GM18951 (cell line): ENCODE measurements around the gene CCDC77.

Experiments
- POLR2A ChIP-seq: IDR thresholded peaks from 4 replicates; pipeline ENCODE4 v1.6.1; 2011; ENCODE audit warnings: mild to moderate bottlenecking; ENCODE audit not compliant: insufficient read length, insufficient read depth; ENCODE audit errors: extremely low read depth
- in situ Hi-C: fragments of 300-500 bp; cut with MboI; formaldehyde crosslinking; loops from one replicate; pipeline ENCODE4 v1.12.0; 2022; ENCODE audit warnings: low sequenced_read_pairs, mixed read lengths, inconsistent platforms; ENCODE audit not compliant: unreplicated experiment

CCDC77 gene

DNA sequence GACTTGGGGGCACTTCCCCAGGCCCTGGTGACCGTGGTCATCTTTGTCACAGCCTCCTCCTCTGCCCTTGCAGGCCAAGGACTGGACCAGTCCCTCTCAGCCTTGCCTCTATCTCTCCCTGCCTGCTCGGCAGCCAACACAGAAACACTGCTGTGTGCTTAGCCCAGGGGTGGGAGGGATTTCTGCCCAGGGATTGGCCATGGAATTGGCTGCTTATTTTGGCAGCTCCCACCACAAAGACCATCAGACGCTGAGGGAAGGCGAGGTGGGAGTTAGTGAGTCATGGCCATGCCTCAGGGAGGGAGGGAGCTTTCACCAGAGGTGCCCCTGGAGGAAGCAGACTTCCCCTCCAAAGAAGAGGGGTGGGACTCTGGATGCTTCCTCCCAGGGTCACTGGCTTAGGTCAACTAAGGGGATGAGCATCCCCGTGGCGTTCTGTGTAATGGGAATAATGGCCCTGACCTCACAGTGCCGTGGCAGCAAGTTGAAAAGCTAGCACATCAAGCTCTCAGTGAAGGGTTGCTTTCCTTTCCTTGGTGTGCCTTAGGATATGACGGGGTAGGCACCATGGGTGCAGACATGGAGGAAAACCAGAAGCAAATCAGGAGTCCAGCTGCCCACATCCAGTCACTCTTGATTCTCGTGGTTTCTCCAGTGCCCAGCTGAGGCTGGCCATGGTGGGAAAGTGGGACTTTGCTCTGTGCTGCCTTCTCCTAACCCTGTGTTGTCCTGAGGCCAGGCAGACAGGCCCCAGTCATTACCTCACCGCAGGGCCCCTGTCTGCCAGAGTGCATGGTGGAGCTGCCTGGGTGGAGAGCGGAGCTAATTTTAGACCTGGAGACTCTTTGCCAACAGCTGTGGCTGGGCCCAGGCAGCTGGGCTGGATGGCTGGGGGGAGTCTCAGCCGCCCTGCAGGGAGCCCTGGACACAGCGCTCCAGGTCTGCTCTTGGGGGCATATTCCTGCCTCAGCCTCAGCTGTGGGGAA is 79.7 kb downstream of the CCDC77 start:
- in situ Hi-C loops, result no loop called here
- TF ChIP-seq POLR2A, result no peak

DNA sequence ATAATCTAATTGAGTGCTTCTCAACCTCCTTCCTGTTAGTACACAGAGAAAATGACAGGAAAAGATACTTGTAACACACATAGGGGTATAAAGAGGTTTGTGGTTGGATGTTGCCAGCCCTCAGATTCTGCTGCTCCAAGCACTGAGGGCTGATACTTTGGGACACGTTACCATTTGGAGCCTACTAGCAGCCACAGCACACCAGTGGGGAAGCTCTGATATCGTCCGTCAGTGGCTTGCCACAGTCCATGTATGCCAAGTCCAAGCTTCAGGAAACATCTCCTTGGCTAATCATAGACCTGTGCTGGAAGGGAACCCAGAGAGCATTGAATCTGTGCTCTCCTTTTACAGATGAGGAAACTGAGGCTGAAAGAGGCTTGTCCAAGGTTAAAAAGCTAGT is 80.6 kb downstream of the CCDC77 start:
- in situ Hi-C loops, result no loop called here
- no peak for TF ChIP-seq POLR2A

DNA sequence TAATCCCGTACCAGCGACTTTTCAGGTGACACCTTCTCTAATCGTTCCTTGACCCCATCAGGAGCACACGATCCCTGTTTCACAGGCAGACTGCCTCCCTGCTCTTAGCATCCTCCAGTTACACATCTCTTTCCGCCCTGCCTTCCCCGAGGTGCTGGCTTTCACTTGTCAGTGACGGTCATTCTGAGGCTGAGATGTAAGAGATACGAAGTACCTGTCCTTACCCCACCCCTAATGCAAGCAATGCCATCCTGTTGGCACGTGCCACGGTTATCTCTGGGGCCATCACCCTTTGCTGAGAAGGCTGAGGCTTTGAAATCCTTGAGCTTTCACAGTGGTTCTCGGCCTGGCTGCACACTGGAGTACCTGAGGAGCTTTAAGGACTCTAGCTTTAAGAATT is 82.7 kb downstream of the CCDC77 start:
- no peak for TF ChIP-seq POLR2A
- in situ Hi-C loops, result no loop called here

DNA sequence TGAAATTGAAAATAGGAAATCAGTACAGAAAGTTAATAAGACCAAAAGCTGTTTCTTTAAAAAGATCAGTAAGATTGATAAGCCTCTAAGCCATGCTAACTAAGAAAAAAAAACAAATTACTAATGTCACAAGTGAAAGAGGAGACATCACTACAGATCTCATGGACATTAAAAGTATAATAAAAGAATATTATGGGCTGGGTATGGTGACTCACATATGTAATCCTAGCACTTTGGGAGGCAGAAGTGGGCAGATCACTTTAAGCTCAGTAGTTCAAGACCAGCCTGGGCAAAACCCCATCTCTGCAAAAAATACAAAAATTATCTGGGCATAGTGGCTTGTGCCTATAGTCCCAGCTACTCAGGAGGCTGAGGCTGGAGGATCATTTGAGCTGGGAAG is 88.8 kb downstream of the CCDC77 start:
- in situ Hi-C loops, result no loop called here

More for the DNA sequence above, 88.8 kb downstream of the CCDC77 start:
- TF ChIP-seq POLR2A, result no peak
